Common myeloid progenitor, CD34-positive (primary cell): Measurements from ENCODE around the gene MMP12.

Source experiments
- CTCF ChIA-PET: fragments of 350-600 bp; sonication (Branson Sonifier 250); formaldehyde crosslinking; loops from one replicate; lab custom pipeline; 2021; ENCODE audit warnings: antibody characterized with exemption; lab: Charles Lee
- POLR2A ChIA-PET: fragments of 350-600 bp; sonication (Branson Sonifier 250); formaldehyde crosslinking; loops from one replicate; lab custom pipeline; 2021; ENCODE audit warnings: antibody characterized with exemption; lab: Charles Lee
- DNase-seq, 3 donors: peaks; one replicate each; pipeline versions ENCODE4 v3.0.0 to v3.0.0-alpha.2; 2013
- H3K27ac ChIP-seq, 2 experiments: 1 replicate in 1 of 2; 2 replicates in 1 of 2; pipeline ENCODE4 v1.7.0; 2013; ENCODE audit warnings: inconsistent platforms in 2 of 2, low read length in 2 of 2, mild to moderate bottlenecking in 2 of 2, low read depth in 1 of 2, moderate library complexity in 1 of 2; ENCODE audit not compliant: severe bottlenecking in 2 of 2, insufficient read depth in 1 of 2, poor library complexity in 1 of 2
- H3K27me3 ChIP-seq, 5 experiments: replicated peaks in 2 of 5; 1 replicate in 3 of 5; 2 replicates in 2 of 5; pipeline versions ENCODE4 v1.6.1 to v1.7.0; 2013; ENCODE audit warnings: low read length in 4 of 5, mild to moderate bottlenecking in 2 of 5, moderate library complexity in 2 of 5, inconsistent platforms in 1 of 5; ENCODE audit not compliant: insufficient read depth in 5 of 5, control insufficient read depth in 4 of 5
- H3K36me3 ChIP-seq, 4 experiments: 1 replicate in 2 of 4; 2 replicates in 2 of 4; pipeline versions ENCODE4 v1.6.1 to v1.7.0; 2013; ENCODE audit warnings: low read length in 3 of 4, control low read depth in 1 of 4, mild to moderate bottlenecking in 1 of 4; ENCODE audit not compliant: control insufficient read depth in 4 of 4, insufficient read depth in 4 of 4
- H3K4me1 ChIP-seq, 4 experiments: 1 replicate in 3 of 4; 2 replicates in 1 of 4; pipeline versions ENCODE4 v1.6.1 to v1.7.1; 2013; ENCODE audit warnings: low read length in 3 of 4, mild to moderate bottlenecking in 3 of 4, control low read depth in 1 of 4, inconsistent platforms in 1 of 4, moderate library complexity in 1 of 4; ENCODE audit not compliant: control insufficient read depth in 4 of 4, insufficient read depth in 4 of 4; ENCODE audit errors: control extremely low read depth in 1 of 4
- H3K4me3 ChIP-seq, 7 experiments: 1 replicate in 4 of 7; 2 replicates in 3 of 7; pipeline versions ENCODE4 v1.5.1 to v1.7.0; 2013; ENCODE audit warnings: mild to moderate bottlenecking in 7 of 7, low read length in 6 of 7, moderate library complexity in 6 of 7, inconsistent platforms in 2 of 7, low read depth in 2 of 7, control low read depth in 1 of 7; ENCODE audit not compliant: insufficient read depth in 4 of 7, control insufficient read depth in 1 of 7; ENCODE audit errors: extremely low read depth in 1 of 7
- H3K9me3 ChIP-seq, 5 experiments: 1 replicate in 4 of 5; 2 replicates in 1 of 5; pipeline versions ENCODE4 v1.6.1 to v1.7.1; 2013; ENCODE audit warnings: low read length in 4 of 5, mild to moderate bottlenecking in 2 of 5, inconsistent platforms in 1 of 5, low read depth in 1 of 5, moderate library complexity in 1 of 5; ENCODE audit not compliant: control insufficient read depth in 4 of 5, insufficient read depth in 2 of 5; ENCODE audit errors: control extremely low read depth in 1 of 5
- WGBS: methylation state at CpG from one replicate; pipeline ENCODE4 v1.1.5; 2013; ENCODE audit not compliant: insufficient coverage; 5-methylcytosine and 5-hydroxymethylcytosine counted together

MMP12 gene

GRCh38 chr11:102830001-102830727, 44.6 kb downstream of the MMP12 start:
- ChIA-PET CTCF (interaction anchor here (0.8 kb wide), 1 partner anchor 20 kb away, joined by 5 read pairs; no protein-coding TSS in a partner anchor), POLR2A (no interaction called here)
- WGBS, result 39% methylated on average over 5 of the region's 5 CpGs
- Histone ChIP-seq H3K9me3 (no peaks in the 10 kb centered on the region), H3K27me3 (peaks cover 0 to 34% (median 15%) of the 10 kb centered on the region in 5 experiments), H3K4me3 (no peak overlapping the region), H3K4me1 (peaks cover 0 to 4% (median 0%) of the 10 kb centered on the region in 4 experiments), H3K36me3 (no peaks in the 10 kb centered on the region), H3K27ac (no peak overlapping the region)
- DNase-seq, result peak in 2 of 3 donors; percentile 51 to 55

GRCh38 chr11:102829316-102830000, 45.3 kb downstream of the MMP12 start:
- Histone ChIP-seq H3K9me3 (no peaks in the 10 kb centered on the region), H3K4me1 (peaks cover 0 to 4% (median 0%) of the 10 kb centered on the region in 4 experiments), H3K4me3 (no peak overlapping the region), H3K27ac (no peak overlapping the region), H3K27me3 (peaks cover 0 to 32% (median 15%) of the 10 kb centered on the region in 5 experiments), H3K36me3 (no peaks in the 10 kb centered on the region)
- peak in 1 of 3 donors; percentile 7 for DNase-seq
- POLR2A ChIA-PET, result no interaction called here
- 49% methylated on average over 3 of the region's 6 CpGs for WGBS
- CTCF ChIA-PET, result interaction anchor here (0.8 kb wide), 1 partner anchor 19 kb away, joined by 5 read pairs; no protein-coding TSS in a partner anchor

GRCh38 chr11:102824556-102824955, 50.2 kb downstream of the MMP12 start:
- Histone ChIP-seq H3K4me1 (peaks cover 0 to 1% (median 0%) of the 10 kb centered on the region in 4 experiments), H3K36me3 (no peaks in the 10 kb centered on the region), H3K27me3 (peaks cover 0 to 12% (median 0%) of the 10 kb centered on the region in 5 experiments), H3K4me3 (no peak overlapping the region), H3K27ac (no peak overlapping the region), H3K9me3 (peaks cover 0 to 1% (median 0%) of the 10 kb centered on the region in 5 experiments)
- no peak for DNase-seq
- CTCF ChIA-PET, result no interaction called here
- POLR2A ChIA-PET, result no interaction called here
- no CpG with 5 or more reads among the region's 1 CpG for WGBS

- ChIA-PET POLR2A (no interaction called here), CTCF (no interaction called here)
- Histone ChIP-seq H3K4me1 (no peaks in the 10 kb centered on the region), H3K4me3 (no peak overlapping the region), H3K27ac (no peak overlapping the region), H3K36me3 (no peaks in the 10 kb centered on the region), H3K27me3 (peaks cover 0 to 9% (median 0%) of the 10 kb centered on the region in 5 experiments), H3K9me3 (peaks cover 0 to 3% (median 1%) of the 10 kb centered on the region in 5 experiments)
- 93% methylated on average over 6 of the region's 6 CpGs for WGBS
- DNase-seq, result no peak
Measured at GRCh38 chr11:102819491-102819890, 55.3 kb downstream of the MMP12 start.

GRCh38 chr11:102813484-102813883, 61.3 kb downstream of the MMP12 start:
- no peak overlapping the region for H3K27ac ChIP-seq
- H3K36me3 ChIP-seq, result no peaks in the 10 kb centered on the region
- H3K4me1 ChIP-seq, result no peaks in the 10 kb centered on the region
- no peak for DNase-seq
- no peak overlapping the region for H3K4me3 ChIP-seq
- 100% methylated on average over 1 of the region's 1 CpG for WGBS
- H3K27me3 ChIP-seq, result peaks cover 0 to 4% (median 2%) of the 10 kb centered on the region in 5 experiments
- peaks cover 0 to 3% (median 0%) of the 10 kb centered on the region in 5 experiments for H3K9me3 ChIP-seq
- POLR2A ChIA-PET, result interaction anchor here (0.6 kb wide), 1 partner anchor 1590 kb away, joined by 3 read pairs; no protein-coding TSS in a partner anchor
- CTCF ChIA-PET, result no interaction called here
